G401.6 (cell line): ENCODE results near the gene ZRANB1.
"Not testable (repeated sequence)": the region's sequence is repeated elsewhere in the genome, so short reads cannot be mapped to it uniquely, and the experiment has no call there.

Experiments used
- FAIRE-seq: peaks from 2 replicates; lab custom pipeline; 2012; peaks lifted over from hg19 to GRCh38; lab: Jason Lieb, UNC

Gene ZRANB1

GRCh38 chr10:124941823-124942222 lies at the start of gene ZRANB1:
Gene ZRANB1, plus strand, starts transcription at chr10:124942123. Its CDS starts 371 bp downstream, at chr10:124942494.
- no peak for FAIRE-seq

GRCh38 chr10:124892905-124893304 lies 49.0 kb upstream of the ZRANB1 start:
- no peak for FAIRE-seq

GRCh38 chr10:124894569-124895215 lies 47.2 kb upstream of the ZRANB1 start:
- FAIRE-seq = no peak

GRCh38 chr10:124896751-124897150 lies 45.2 kb upstream of the ZRANB1 start:
- FAIRE-seq = no peak

DNA sequence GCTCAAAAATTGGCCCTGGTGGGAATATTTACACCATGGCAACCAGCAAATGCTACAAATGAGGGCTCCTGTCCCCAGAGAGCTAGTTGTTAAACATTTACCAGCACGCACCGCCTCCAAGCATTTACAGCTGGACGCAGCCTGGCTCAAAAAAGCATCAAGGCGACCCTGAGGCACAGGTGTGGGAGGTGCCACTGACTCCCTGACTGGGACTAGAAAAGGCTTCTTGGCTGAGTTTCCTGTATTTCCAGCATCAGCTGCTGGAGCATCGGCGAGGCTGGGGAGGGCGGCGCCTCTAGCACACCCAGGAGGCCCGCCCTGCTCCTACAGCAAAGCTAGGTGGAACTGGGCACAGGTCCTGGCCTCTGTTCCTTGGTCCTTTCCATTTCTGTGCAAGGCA lies 43.5 kb upstream of the ZRANB1 start:
- no peak for FAIRE-seq

DNA sequence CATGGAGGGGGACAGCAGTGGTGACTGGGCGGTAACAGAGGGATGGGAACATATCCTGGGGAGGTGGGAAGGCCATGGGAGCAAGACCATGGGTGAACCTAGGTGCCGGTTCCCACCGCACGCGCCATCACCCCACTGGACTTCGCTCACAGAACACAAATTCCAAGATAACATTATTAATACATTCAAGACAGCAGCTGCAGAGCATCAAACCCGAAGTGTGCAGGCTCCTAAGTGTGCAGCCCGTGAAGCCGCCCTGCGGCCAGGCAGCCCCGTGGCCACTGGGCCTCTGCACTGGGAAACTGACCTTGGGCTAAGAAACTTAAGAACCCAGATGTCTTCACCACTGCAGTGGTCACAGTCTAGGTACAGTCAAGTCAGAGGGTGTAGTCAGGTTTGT lies 42.8 kb upstream of the ZRANB1 start:
- no peak for FAIRE-seq

DNA sequence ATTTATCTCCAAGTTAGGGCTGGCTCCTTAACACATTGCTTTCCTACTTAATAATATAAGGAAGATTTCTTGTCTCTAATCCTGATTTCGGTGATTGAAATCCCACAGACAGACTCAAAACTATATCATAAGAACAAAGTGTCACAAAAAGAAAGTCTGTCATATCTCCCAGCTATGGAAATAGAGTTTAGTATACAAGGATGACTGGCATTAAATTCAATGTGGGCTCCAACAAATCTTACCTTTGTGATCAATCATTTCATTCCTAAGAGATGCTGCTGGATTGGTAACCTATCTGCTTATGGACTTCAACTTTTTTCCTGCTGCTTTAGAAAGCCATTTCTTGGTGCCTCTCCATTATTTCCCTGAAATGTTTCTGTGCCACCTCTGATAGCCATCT lies 39.5 kb upstream of the ZRANB1 start:
- FAIRE-seq = no peak

GRCh38 chr10:124903111-124903510 lies 38.8 kb upstream of the ZRANB1 start:
- no peak for FAIRE-seq

- FAIRE-seq = no peak
Measured at GRCh38 chr10:124904796-124905195, 37.1 kb upstream of the ZRANB1 start.

- no peak for FAIRE-seq
Measured at GRCh38 chr10:124906551-124907001, 35.3 kb upstream of the ZRANB1 start.

- FAIRE-seq = no peak
Measured at GRCh38 chr10:124909563-124909962, 32.4 kb upstream of the ZRANB1 start.

GRCh38 chr10:124911124-124912067 lies 30.5 kb upstream of the ZRANB1 start:
- no peak for FAIRE-seq

GRCh38 chr10:124912101-124912886 lies 29.6 kb upstream of the ZRANB1 start:
- FAIRE-seq = no peak

- FAIRE-seq = no peak
Measured at GRCh38 chr10:124913167-124913566, 28.8 kb upstream of the ZRANB1 start.

GRCh38 chr10:124914398-124914797 lies 27.5 kb upstream of the ZRANB1 start:
- not testable (repeated sequence) for FAIRE-seq

GRCh38 chr10:124916098-124916584 lies 25.8 kb upstream of the ZRANB1 start:
- FAIRE-seq = no peak

DNA sequence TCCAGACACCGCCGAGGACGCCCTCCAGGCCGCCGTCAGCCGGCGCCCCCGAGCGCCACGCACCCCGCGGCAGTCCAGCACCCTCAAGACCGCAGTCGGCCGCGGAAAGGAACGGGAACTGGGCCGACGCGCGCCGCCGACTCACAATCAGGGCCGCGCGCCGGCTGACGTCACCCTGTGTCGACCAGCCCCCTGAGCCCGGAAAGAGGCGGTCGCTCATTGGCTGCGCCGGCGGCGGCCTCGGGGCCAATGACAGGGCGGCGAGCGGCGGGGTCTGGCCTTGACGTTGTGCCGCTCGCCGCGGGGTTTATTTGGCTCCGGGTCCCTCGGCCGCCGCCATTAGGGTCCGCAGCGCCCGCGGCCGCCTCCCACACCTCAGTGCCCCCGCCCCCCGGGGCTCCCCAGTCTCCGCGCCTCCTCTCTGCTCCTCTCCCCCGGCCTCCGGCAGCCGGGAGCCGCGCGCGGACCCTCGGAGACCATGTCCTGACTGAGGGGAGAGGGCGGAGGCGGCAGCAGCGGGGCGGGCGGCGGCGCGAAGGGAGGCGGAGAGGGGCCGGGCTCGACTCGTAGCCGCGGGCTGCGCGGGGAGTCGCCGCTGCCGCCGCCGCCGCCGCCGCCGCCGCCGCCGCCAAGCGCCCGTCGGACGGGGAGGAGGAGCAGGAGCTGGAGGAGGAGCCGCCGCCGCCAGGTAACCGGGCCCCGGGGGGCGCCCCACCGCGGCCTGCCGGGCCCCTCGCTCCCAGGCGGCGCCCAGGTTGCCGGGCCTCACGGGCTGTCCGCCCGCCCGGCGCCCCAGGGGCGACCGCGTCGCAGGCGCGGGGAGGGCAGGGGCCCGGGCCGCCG lies 25.1 kb upstream of the ZRANB1 start:
- FAIRE-seq = peak; percentile 59

DNA sequence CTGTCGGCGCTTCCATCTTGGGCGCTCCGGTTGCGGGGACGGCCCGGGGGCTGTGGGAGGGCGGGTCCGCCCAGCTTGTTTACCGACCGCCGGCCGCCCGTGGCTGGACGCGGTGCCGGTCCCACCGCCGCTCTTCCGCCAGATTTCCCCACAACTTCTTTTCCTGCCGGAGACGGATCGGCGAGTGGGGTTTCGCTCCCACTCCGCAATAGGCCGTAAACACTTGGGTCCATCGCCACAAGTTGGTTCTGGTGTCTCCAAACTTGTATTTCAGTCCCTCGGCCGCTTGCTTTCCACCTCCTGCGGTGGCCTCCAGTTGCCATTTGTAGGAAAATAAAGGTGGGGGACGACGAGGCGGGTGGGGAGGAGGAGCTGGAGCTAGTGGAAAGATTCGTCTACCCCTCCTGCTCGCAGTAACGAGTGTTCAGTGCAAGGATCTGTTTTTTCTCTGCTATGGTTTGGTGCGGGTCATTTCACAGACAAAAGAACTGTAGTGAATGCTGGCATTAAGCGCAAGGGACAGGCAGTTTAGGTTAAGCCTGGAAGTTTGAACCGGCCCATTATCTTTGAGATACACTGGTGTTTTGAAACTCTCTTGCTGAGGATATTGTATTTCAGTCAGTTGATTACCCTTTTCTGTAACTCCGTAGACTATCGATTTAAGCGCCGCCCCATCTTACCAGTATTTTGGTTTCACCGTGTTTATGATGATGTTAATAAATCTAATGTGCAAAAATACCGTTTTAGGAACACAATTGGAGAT lies 24.3 kb upstream of the ZRANB1 start:
- FAIRE-seq = no peak

DNA sequence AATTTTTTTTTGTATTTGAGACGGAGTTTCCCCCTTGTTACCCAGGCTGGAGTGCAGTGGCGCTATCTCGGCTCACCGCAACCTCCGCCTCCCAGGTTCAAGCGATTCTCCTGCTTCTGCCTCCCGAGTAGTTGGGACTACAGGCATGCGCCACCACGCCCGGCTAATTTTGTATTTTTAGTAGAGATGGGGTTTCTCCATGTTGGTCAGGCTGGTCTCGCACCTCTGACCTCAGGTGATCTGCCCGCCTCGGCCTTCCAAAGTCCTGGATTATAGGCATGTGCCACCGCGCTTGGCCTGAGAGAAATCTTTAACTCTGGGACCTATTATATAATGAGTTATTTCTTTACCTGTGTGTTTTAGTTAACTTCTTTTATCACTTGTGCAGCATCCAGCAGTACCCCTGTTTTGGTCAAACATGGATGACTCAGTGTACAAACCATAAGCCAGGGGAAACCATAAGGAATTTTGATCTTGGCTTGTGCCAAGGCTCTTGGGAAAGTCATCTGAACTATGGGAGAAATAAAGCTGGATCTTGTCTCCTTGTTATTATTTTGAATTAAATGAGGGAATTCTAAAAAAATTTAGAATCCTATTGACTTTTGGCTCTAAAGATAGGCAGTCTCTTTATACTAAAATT lies 23.6 kb upstream of the ZRANB1 start:
- no peak for FAIRE-seq

DNA sequence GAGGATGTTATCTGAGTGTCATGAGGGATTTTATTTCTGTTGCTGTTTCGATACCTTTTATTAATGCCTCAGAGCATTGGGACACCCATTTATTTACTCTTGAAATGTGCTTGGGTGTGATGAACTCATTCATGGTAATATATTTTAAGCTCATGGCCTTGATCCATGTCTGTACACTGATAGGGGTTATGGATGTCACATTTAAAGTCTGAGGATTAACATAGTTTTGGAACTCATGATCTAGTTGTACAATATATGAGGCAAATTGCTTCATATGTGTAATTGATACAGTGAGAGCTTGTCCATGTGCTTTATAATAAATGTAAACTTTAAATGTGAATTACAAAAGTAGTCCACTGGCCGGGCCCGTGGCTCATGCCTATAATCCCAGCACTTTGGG lies 23.0 kb upstream of the ZRANB1 start:
- no peak for FAIRE-seq
